SK-N-SH treated with all-trans-retinoic acid at 6 μM for 48 hours (cell line): Measurements from ENCODE around the gene SLC25A47.
A peak's percentile ranks its signal among the peaks of the same experiment; 100 is the strongest.

Experiments used
- ATAC-seq: fragments of 200-7000 bp; cut with Tn5 transposase; 3 replicates; pipeline ENCODE4 v1.9.1; 2020; ENCODE audit warnings: mild to moderate bottlenecking, moderate library complexity
- BACH2 ChIP-seq: fragments of 250-450 bp; sonication (Bioruptor Pico); IDR thresholded peaks from 2 replicates; pipeline ENCODE4 v1.9.0; 2021; ENCODE audit warnings: mild to moderate bottlenecking, borderline replicate concordance
- CSDC2 ChIP-seq: fragments of 250-450 bp; sonication (Bioruptor Pico); IDR thresholded peaks from 2 replicates; pipeline ENCODE4 v1.5.0; 2020; ENCODE audit warnings: mild to moderate bottlenecking, moderate library complexity
- ESRRG ChIP-seq: fragments of 250-450 bp; sonication (Bioruptor Pico); IDR thresholded peaks from 2 replicates; pipeline ENCODE4 v1.6.1; 2021; ENCODE audit warnings: mild to moderate bottlenecking
- ISL1 ChIP-seq: fragments of 250-450 bp; sonication (Bioruptor Pico); IDR thresholded peaks from 2 replicates; pipeline ENCODE4 v2.1.2; 2022; ENCODE audit warnings: mild to moderate bottlenecking, moderate library complexity
- RARB ChIP-seq: fragments of 250-450 bp; sonication (Bioruptor Pico); IDR thresholded peaks from 2 replicates; pipeline ENCODE4 v1.8.0; 2021; ENCODE audit warnings: mild to moderate bottlenecking, moderate library complexity
- TCF4 ChIP-seq: fragments of 250-450 bp; sonication (Bioruptor Pico); IDR thresholded peaks from 2 replicates; pipeline ENCODE4 v1.8.0; 2021; ENCODE audit warnings: mild to moderate bottlenecking, moderate library complexity, borderline replicate concordance
- TOX ChIP-seq: fragments of 250-450 bp; sonication (Bioruptor Pico); IDR thresholded peaks from 2 replicates; pipeline ENCODE4 v1.8.0; 2021; ENCODE audit warnings: mild to moderate bottlenecking, moderate library complexity, borderline replicate concordance
- ZC3H10 ChIP-seq: fragments of 250-450 bp; sonication (Bioruptor Pico); IDR thresholded peaks from 2 replicates; pipeline ENCODE4 v1.5.1; 2021; ENCODE audit warnings: mild to moderate bottlenecking, moderate library complexity
- ZFP3 ChIP-seq: fragments of 250-450 bp; sonication (Bioruptor Pico); IDR thresholded peaks from 2 replicates; pipeline ENCODE4 v1.5.0; 2020; ENCODE audit warnings: mild to moderate bottlenecking, moderate library complexity
- ZNF565 ChIP-seq: fragments of 450-650 bp; formaldehyde crosslinking; conservative IDR thresholded peaks from 2 replicates; pipeline ENCODE4 v1.5.0; 2020; ENCODE audit warnings: low read depth, mild to moderate bottlenecking, moderate library complexity
- ZNF8 ChIP-seq: fragments of 450-650 bp; formaldehyde crosslinking; IDR thresholded peaks from 2 replicates; pipeline ENCODE4 v1.5.0; 2020; ENCODE audit warnings: mild to moderate bottlenecking, moderate library complexity
- TF ChIP-seq, protein P1 (sequence below): fragments of 250-450 bp; sonication (Bioruptor Pico); IDR thresholded peaks from 2 replicates; pipeline ENCODE4 v1.5.0; 2020; ENCODE audit warnings: mild to moderate bottlenecking, moderate library complexity
- TF ChIP-seq, protein P2 (sequence below): fragments of 250-450 bp; sonication (Bioruptor Pico); IDR thresholded peaks from 2 replicates; pipeline ENCODE4 v1.8.0; 2021; ENCODE audit warnings: low read depth, mild to moderate bottlenecking, moderate library complexity, borderline replicate concordance
- TF ChIP-seq, protein P3 (sequence below): fragments of 250-450 bp; sonication (Bioruptor Pico); IDR thresholded peaks from 2 replicates; pipeline ENCODE4 v1.8.0; 2020; ENCODE audit warnings: mild to moderate bottlenecking, moderate library complexity, borderline replicate concordance
- TF ChIP-seq, protein P4 (sequence below): fragments of 250-450 bp; sonication (Bioruptor Pico); IDR thresholded peaks from 2 replicates; pipeline ENCODE4 v1.5.1; 2020; ENCODE audit warnings: low read depth, mild to moderate bottlenecking, moderate library complexity
- TF ChIP-seq, protein P5 (sequence below): fragments of 250-450 bp; sonication (Bioruptor Pico); IDR thresholded peaks from 2 replicates; pipeline ENCODE4 v1.5.1; 2021; ENCODE audit warnings: mild to moderate bottlenecking, moderate library complexity

The SLC25A47 gene

DNA sequence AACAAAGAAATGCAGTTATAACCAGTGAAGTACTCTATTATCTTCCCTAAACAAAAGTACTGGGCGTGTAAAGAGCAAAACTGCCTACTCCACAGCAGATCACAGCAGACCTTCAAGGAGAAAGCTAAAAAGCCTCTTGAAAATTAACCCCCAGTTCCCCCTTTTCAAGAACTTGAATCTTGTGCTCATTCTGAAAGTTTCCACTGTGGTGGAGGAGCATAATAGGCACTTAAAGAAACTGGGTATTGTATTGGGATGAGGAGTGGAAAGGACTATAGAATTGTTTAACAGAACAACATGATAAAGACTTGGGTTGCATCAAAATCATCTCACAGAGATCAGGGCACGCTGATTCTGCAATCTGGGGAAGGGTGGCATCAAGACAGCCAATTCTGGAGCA lies 51.1 kb downstream of the SLC25A47 start:
- ATAC-seq: no peak
- TF ChIP-seq ZNF565 (CRISPR knock-in tag) (no peak), ZNF8 (CRISPR knock-in tag) (no peak), BACH2 (CRISPR knock-in tag) (no peak), RARB (no peak), ZC3H10 (CRISPR knock-in tag) (no peak)
- TF ChIP-seq, protein P1, sequence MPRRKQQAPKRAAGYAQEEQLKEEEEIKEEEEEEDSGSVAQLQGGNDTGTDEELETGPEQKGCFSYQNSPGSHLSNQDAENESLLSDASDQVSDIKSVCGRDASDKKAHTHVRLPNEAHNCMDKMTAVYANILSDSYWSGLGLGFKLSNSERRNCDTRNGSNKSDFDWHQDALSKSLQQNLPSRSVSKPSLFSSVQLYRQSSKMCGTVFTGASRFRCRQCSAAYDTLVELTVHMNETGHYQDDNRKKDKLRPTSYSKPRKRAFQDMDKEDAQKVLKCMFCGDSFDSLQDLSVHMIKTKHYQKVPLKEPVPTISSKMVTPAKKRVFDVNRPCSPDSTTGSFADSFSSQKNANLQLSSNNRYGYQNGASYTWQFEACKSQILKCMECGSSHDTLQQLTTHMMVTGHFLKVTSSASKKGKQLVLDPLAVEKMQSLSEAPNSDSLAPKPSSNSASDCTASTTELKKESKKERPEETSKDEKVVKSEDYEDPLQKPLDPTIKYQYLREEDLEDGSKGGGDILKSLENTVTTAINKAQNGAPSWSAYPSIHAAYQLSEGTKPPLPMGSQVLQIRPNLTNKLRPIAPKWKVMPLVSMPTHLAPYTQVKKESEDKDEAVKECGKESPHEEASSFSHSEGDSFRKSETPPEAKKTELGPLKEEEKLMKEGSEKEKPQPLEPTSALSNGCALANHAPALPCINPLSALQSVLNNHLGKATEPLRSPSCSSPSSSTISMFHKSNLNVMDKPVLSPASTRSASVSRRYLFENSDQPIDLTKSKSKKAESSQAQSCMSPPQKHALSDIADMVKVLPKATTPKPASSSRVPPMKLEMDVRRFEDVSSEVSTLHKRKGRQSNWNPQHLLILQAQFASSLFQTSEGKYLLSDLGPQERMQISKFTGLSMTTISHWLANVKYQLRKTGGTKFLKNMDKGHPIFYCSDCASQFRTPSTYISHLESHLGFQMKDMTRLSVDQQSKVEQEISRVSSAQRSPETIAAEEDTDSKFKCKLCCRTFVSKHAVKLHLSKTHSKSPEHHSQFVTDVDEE (CRISPR knock-in tag): no peak
- TF ChIP-seq, protein P2, sequence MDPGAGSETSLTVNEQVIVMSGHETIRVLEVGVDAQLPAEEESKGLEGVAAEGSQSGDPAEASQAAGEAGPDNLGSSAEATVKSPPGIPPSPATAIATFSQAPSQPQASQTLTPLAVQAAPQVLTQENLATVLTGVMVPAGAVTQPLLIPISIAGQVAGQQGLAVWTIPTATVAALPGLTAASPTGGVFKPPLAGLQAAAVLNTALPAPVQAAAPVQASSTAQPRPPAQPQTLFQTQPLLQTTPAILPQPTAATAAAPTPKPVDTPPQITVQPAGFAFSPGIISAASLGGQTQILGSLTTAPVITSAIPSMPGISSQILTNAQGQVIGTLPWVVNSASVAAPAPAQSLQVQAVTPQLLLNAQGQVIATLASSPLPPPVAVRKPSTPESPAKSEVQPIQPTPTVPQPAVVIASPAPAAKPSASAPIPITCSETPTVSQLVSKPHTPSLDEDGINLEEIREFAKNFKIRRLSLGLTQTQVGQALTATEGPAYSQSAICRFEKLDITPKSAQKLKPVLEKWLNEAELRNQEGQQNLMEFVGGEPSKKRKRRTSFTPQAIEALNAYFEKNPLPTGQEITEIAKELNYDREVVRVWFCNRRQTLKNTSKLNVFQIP (CRISPR knock-in tag): no peak
- TF ChIP-seq, all 23 proteins: peak for 0

DNA sequence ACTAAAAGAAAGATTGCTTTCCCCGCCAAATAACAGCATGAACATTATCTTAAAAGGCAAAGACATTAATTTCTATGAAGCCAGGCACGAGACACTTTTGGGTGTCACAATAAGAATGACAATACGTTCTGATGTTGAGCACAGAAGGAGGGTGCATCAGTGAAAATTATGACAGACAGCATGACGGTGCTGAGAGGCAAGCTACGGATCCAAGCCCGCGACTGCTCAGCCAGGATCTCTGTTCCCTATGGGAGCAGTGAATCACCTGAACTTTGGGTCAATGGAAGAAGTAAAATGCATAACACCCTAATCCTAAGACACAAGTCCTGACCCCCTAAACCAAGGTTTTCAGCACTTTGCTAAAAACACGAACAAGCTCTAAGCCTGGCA lies 51.7 kb downstream of the SLC25A47 start:
- ATAC-seq: no peak
- TF ChIP-seq ISL1 (CRISPR knock-in tag) (no peak), ZFP3 (CRISPR knock-in tag) (0 out of 2 replicates have a peak, but pooled peaks have one; percentile 37)

DNA sequence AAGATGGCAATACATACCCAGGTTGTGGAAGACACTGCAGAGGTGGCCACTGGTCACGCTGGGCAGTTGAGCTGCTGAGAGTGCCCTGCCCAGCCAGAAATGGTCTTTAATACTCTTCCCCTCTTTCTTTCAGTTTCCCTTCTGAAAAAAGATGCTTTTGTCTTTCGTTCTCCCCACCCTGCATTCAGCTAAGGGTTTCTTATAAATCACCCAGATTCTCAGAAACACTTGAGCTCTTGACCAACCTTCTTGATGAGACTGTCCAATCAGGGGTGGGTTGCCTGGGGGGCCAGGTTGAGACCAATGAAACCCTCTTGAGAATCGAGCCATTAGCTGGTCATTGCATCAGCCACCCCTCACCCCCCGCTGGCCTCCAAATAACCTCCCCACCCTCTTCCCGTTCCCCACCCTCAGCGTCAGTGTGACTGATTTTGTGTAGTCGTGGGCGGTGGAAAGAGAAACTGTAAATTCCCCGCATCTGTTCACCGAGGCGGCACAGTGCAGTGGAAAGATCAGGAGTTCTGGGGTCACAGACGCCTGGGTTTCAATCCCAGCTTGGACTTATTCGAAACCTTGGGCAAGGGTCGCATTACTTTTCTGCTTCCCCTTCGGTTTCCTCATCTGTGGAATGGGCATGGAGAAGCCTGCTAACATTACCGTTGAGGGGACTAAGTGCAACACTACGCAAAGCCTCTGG lies 52.3 kb downstream of the SLC25A47 start:
- TF ChIP-seq ZC3H10 (CRISPR knock-in tag): no peak
- TF ChIP-seq, protein P3, sequence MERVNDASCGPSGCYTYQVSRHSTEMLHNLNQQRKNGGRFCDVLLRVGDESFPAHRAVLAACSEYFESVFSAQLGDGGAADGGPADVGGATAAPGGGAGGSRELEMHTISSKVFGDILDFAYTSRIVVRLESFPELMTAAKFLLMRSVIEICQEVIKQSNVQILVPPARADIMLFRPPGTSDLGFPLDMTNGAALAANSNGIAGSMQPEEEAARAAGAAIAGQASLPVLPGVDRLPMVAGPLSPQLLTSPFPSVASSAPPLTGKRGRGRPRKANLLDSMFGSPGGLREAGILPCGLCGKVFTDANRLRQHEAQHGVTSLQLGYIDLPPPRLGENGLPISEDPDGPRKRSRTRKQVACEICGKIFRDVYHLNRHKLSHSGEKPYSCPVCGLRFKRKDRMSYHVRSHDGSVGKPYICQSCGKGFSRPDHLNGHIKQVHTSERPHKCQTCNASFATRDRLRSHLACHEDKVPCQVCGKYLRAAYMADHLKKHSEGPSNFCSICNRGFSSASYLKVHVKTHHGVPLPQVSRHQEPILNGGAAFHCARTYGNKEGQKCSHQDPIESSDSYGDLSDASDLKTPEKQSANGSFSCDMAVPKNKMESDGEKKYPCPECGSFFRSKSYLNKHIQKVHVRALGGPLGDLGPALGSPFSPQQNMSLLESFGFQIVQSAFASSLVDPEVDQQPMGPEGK: 0 out of 2 replicates have a peak, but pooled peaks have one; percentile 16

DNA sequence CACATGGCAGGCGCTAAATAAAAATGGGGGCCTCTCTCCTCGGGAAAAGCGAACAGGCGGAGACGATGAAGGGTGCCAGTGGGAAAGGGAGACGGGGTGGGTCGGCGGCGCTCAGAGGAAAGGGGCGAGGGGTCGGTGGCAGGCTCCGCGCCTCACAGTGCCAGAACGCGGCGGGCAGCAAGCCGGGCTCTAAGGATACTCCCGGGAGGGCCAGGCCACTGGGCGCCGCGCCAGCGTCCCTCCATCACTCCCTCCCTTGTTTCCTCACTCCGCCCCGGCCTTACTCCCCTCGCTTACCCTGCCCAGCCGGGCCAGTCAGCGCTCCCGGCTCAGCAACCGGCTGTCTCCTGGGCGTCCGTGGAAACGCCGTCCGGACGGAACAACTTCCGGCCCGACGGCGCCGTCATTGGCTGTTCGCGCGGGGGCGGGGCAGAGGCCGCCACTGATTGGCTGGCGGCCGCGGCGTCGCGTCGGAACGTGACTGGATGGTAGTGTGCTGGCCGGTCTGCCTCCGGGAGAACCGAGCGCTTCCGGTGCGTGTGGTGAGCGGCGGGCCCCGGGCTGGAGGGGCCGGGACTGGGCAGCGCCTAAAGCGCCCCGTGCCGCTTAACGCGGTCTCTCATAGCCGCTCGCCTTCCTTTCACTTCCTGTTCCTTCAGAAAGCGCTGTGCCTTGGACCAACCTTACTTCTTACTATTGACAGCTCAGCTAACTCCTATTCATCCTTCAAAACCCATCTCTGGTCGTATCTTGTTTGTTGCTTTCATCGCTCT lies 53.0 kb downstream of the SLC25A47 start, which contains the start of gene WDR25:
Gene WDR25 (plus strand): TSS at position 523 of the 773 bp plus-strand sequence.
- TF ChIP-seq, protein P4, sequence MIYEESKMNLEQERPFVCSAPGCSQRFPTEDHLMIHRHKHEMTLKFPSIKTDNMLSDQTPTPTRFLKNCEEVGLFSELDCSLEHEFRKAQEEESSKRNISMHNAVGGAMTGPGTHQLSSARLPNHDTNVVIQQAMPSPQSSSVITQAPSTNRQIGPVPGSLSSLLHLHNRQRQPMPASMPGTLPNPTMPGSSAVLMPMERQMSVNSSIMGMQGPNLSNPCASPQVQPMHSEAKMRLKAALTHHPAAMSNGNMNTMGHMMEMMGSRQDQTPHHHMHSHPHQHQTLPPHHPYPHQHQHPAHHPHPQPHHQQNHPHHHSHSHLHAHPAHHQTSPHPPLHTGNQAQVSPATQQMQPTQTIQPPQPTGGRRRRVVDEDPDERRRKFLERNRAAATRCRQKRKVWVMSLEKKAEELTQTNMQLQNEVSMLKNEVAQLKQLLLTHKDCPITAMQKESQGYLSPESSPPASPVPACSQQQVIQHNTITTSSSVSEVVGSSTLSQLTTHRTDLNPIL (CRISPR knock-in tag): no peak
- TF ChIP-seq CSDC2 (no peak), TCF4 (CRISPR knock-in tag) (no peak), TOX (no peak), ESRRG (CRISPR knock-in tag) (no peak), BACH2 (CRISPR knock-in tag) (no peak), ZFP3 (CRISPR knock-in tag) (peak; percentile 100), ZNF565 (CRISPR knock-in tag) (no peak; the same call in 1 of the 2 replicates)
- TF ChIP-seq, protein P1 (CRISPR knock-in tag): peak; percentile 53; the same call in 1 of the 2 replicates
- TF ChIP-seq, protein P5, sequence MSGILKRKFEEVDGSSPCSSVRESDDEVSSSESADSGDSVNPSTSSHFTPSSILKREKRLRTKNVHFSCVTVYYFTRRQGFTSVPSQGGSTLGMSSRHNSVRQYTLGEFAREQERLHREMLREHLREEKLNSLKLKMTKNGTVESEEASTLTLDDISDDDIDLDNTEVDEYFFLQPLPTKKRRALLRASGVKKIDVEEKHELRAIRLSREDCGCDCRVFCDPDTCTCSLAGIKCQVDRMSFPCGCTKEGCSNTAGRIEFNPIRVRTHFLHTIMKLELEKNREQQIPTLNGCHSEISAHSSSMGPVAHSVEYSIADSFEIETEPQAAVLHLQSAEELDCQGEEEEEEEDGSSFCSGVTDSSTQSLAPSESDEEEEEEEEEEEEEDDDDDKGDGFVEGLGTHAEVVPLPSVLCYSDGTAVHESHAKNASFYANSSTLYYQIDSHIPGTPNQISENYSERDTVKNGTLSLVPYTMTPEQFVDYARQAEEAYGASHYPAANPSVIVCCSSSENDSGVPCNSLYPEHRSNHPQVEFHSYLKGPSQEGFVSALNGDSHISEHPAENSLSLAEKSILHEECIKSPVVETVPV (CRISPR knock-in tag): no peak
- TF ChIP-seq, all 23 proteins: peak for 2
- ATAC-seq: peak; percentile 96

More for the DNA sequence above, 52.3 kb downstream of the SLC25A47 start:
- ATAC-seq: peak; percentile 27
